Neuronal stem cell (in vitro differentiated cells): ENCODE results near the gene PRSS12.

Source experiments
- DNase-seq: peaks from one replicate; pipeline ENCODE4 v3.0.0-alpha.2; 2013; ENCODE audit warnings: low spot score
- H2AFZ ChIP-seq: one replicate; pipeline ENCODE4 v1.6.1; 2013; ENCODE audit warnings: mild to moderate bottlenecking, low read length, inconsistent platforms
- H2AK5ac ChIP-seq: 2 replicates; pipeline ENCODE4 v1.6.1; 2013; ENCODE audit warnings: low read depth, mild to moderate bottlenecking, inconsistent platforms, low read length, moderate library complexity, mixed read lengths
- H2BK120ac ChIP-seq: 2 replicates; pipeline ENCODE4 v1.6.1; 2013; ENCODE audit warnings: low read depth, mild to moderate bottlenecking, inconsistent platforms, low read length, moderate library complexity, mixed read lengths
- H2BK12ac ChIP-seq: one replicate; pipeline ENCODE4 v1.6.1; 2013; ENCODE audit warnings: low read length, inconsistent platforms
- H2BK15ac ChIP-seq: 2 replicates; pipeline ENCODE4 v1.6.1; 2013; ENCODE audit warnings: mild to moderate bottlenecking, low read length, inconsistent platforms, mixed read lengths
- H2BK5ac ChIP-seq: one replicate; pipeline ENCODE4 v1.6.1; 2013; ENCODE audit warnings: inconsistent platforms, mild to moderate bottlenecking, low read length, moderate library complexity
- H3K14ac ChIP-seq: one replicate; pipeline ENCODE4 v1.6.1; 2013; ENCODE audit warnings: low read length, inconsistent platforms
- H3K18ac ChIP-seq: 2 replicates; pipeline ENCODE4 v1.6.1; 2013; ENCODE audit warnings: low read length, inconsistent platforms
- H3K23ac ChIP-seq: 2 replicates; pipeline ENCODE4 v1.6.1; 2013; ENCODE audit warnings: low read depth, mild to moderate bottlenecking, mixed read lengths, low read length, inconsistent platforms; ENCODE audit not compliant: poor library complexity
- H3K27ac ChIP-seq: replicated peaks from 3 replicates; pipeline ENCODE4 v1.5.1; 2013; ENCODE audit warnings: low read length, inconsistent platforms
- H3K27me3 ChIP-seq, 3 experiments: 2 replicates each; pipeline ENCODE4 v1.6.1; 2013; ENCODE audit warnings: low read length in 3 of 3, mild to moderate bottlenecking in 2 of 3, inconsistent platforms in 1 of 3, low read depth in 1 of 3, mixed read lengths in 1 of 3, moderate library complexity in 1 of 3; ENCODE audit not compliant: control insufficient read depth in 3 of 3, insufficient read depth in 3 of 3
- H3K36me3 ChIP-seq, 2 donors: replicated peaks in 1 of 2; 2 replicates each; pipeline ENCODE4 v1.6.1; 2013; ENCODE audit warnings: low read length in 2 of 2; ENCODE audit not compliant: control insufficient read depth in 2 of 2, insufficient read depth in 2 of 2
- H3K4ac ChIP-seq: 2 replicates; pipeline ENCODE4 v1.6.1; 2013; ENCODE audit warnings: inconsistent platforms, mild to moderate bottlenecking, low read length, moderate library complexity
- H3K4me1 ChIP-seq, 2 donors: 1 replicate in 1 of 2; 2 replicates in 1 of 2; pipeline ENCODE4 v1.6.1; 2013; ENCODE audit warnings: low read length in 2 of 2, low read depth in 1 of 2; ENCODE audit not compliant: control insufficient read depth in 2 of 2, insufficient read depth in 1 of 2
- H3K4me2 ChIP-seq: one replicate; pipeline ENCODE4 v1.6.1; 2013; ENCODE audit warnings: mild to moderate bottlenecking, low read length, inconsistent platforms; ENCODE audit not compliant: insufficient read depth, poor library complexity, severe bottlenecking
- H3K4me3 ChIP-seq, 2 donors: 2 replicates each; pipeline ENCODE4 v1.5.1; 2013; ENCODE audit warnings: low read length in 2 of 2, mild to moderate bottlenecking in 2 of 2, inconsistent platforms in 1 of 2, moderate library complexity in 1 of 2
- H3K79me1 ChIP-seq: one replicate; pipeline ENCODE4 v1.6.1; 2013; ENCODE audit warnings: low read depth, mild to moderate bottlenecking, inconsistent platforms, low read length, moderate library complexity
- H3K9ac ChIP-seq: one replicate; pipeline ENCODE4 v1.6.1; 2013; ENCODE audit warnings: mild to moderate bottlenecking, low read depth, low read length, inconsistent platforms; ENCODE audit not compliant: poor library complexity
- H3K9me3 ChIP-seq, 2 donors: replicated peaks in 1 of 2; 2 replicates each; pipeline versions ENCODE3 to v1.6.1; 2013; ENCODE audit warnings: low read length in 2 of 2, mild to moderate bottlenecking in 2 of 2, inconsistent platforms in 1 of 2, low read depth in 1 of 2, mixed read lengths in 1 of 2, moderate library complexity in 1 of 2; ENCODE audit not compliant: control insufficient read depth in 2 of 2, insufficient read depth in 1 of 2
- H4K8ac ChIP-seq: one replicate; pipeline ENCODE4 v1.6.1; 2013; ENCODE audit warnings: low read depth, mild to moderate bottlenecking, inconsistent platforms, low read length, moderate library complexity
- H4K91ac ChIP-seq: one replicate; pipeline ENCODE4 v1.6.1; 2013; ENCODE audit warnings: low read length, low read depth, mild to moderate bottlenecking, inconsistent platforms; ENCODE audit not compliant: poor library complexity
- WGBS, 2 donors: extraction: QIAGEN DNeasy Blood & Tissue Kit; methylation state at CpG; one replicate each; pipeline ENCODE4 v1.1.7; 2013; ENCODE audit warnings: missing lambda C conversion rate in 2 of 2, mixed read lengths in 1 of 2; ENCODE audit not compliant: insufficient read length in 2 of 2, insufficient replicate concordance in 1 of 2; ENCODE audit errors: extremely low coverage in 2 of 2; 5-methylcytosine and 5-hydroxymethylcytosine counted together

PRSS12 gene

GRCh38 chr4:118329849-118330248, 23.0 kb downstream of the PRSS12 start:
- no CpG with 5 or more reads among the region's 5 CpGs for WGBS, 2 donors
- no peaks in the 10 kb centered on the region for H3K9me3 ChIP-seq

GRCh38 chr4:118327554-118328241, 25.1 kb downstream of the PRSS12 start:
- H3K27ac ChIP-seq: no peak overlapping the region
- no peaks in the 10 kb centered on the region for H3K36me3 ChIP-seq
- H3K23ac ChIP-seq: no peak overlapping the region
- WGBS, 2 donors: no CpG with 5 or more reads among the region's 4 CpGs
- DNase-seq: no peak
- H3K4ac ChIP-seq: no peak overlapping the region
- no peak overlapping the region for H2BK5ac ChIP-seq
- no peak overlapping the region for H4K91ac ChIP-seq
- H3K4me2 ChIP-seq: no peak overlapping the region
- H2AK5ac ChIP-seq: no peak overlapping the region
- no peaks in the 10 kb centered on the region for H3K27me3 ChIP-seq
- no peak overlapping the region for H2BK12ac ChIP-seq
- no peak overlapping the region for H3K9ac ChIP-seq
- H4K8ac ChIP-seq: no peak overlapping the region
- no peak overlapping the region for H3K14ac ChIP-seq
- H2BK15ac ChIP-seq: no peak overlapping the region
- no peaks in the 10 kb centered on the region for H3K9me3 ChIP-seq
- H3K18ac ChIP-seq: no peak overlapping the region
- H2BK120ac ChIP-seq: no peak overlapping the region
- H3K4me1 ChIP-seq: peaks cover 0 to 2% of the 10 kb centered on the region in 2 donors
- no peak overlapping the region for H3K4me3 ChIP-seq
- H2AFZ ChIP-seq: no peak overlapping the region
- no peaks in the 10 kb centered on the region for H3K79me1 ChIP-seq

More at GRCh38 chr4:118329849-118330248, 23.0 kb downstream of the PRSS12 start:
- no peak overlapping the region for H3K4me2 ChIP-seq
- H3K4me3 ChIP-seq: no peak overlapping the region
- H3K27ac ChIP-seq: no peak overlapping the region
- no peak overlapping the region for H3K9ac ChIP-seq
- no peak overlapping the region for H3K23ac ChIP-seq
- no peak overlapping the region for H3K14ac ChIP-seq
- H2BK15ac ChIP-seq: no peak overlapping the region
- H4K91ac ChIP-seq: no peak overlapping the region
- no peaks in the 10 kb centered on the region for H3K27me3 ChIP-seq
- no peak for DNase-seq
- no peak overlapping the region for H3K18ac ChIP-seq
- H2AK5ac ChIP-seq: no peak overlapping the region
- no peak overlapping the region for H2BK120ac ChIP-seq
- H4K8ac ChIP-seq: no peak overlapping the region
- H3K4me1 ChIP-seq: no peaks in the 10 kb centered on the region
- no peaks in the 10 kb centered on the region for H3K79me1 ChIP-seq
- H2BK5ac ChIP-seq: no peak overlapping the region
- no peak overlapping the region for H2BK12ac ChIP-seq
- H3K4ac ChIP-seq: no peak overlapping the region
- no peaks in the 10 kb centered on the region for H3K36me3 ChIP-seq
- H2AFZ ChIP-seq: no peak overlapping the region

GRCh38 chr4:118326585-118326984, 26.2 kb downstream of the PRSS12 start:
- Histone ChIP-seq H2BK12ac (no peak overlapping the region), H3K4me3 (no peak overlapping the region), H3K4ac (no peak overlapping the region), H3K18ac (no peak overlapping the region), H2BK5ac (no peak overlapping the region), H3K4me2 (no peak overlapping the region), H3K14ac (no peak overlapping the region), H2BK120ac (no peak overlapping the region), H3K9me3 (no peaks in the 10 kb centered on the region), H3K36me3 (no peaks in the 10 kb centered on the region), H2AK5ac (no peak overlapping the region), H3K23ac (no peak overlapping the region), H4K91ac (no peak overlapping the region), H3K27ac (no peak overlapping the region), H3K4me1 (peaks cover 0 to 2% of the 10 kb centered on the region in 2 donors), H2BK15ac (no peak overlapping the region), H3K9ac (no peak overlapping the region), H3K79me1 (no peaks in the 10 kb centered on the region), H4K8ac (no peak overlapping the region), H2AFZ (no peak overlapping the region), H3K27me3 (no peaks in the 10 kb centered on the region)
- WGBS, 2 donors: 100% methylated on average over 1 of the region's 2 CpGs
- DNase-seq: no peak

- Histone ChIP-seq H3K4ac (no peak overlapping the region), H3K79me1 (no peaks in the 10 kb centered on the region), H4K8ac (no peak overlapping the region), H3K9ac (no peak overlapping the region), H2BK120ac (no peak overlapping the region), H3K27ac (no peak overlapping the region), H4K91ac (no peak overlapping the region), H3K36me3 (no peaks in the 10 kb centered on the region), H2AK5ac (no peak overlapping the region), H2BK5ac (no peak overlapping the region), H2AFZ (no peak overlapping the region), H2BK15ac (no peak overlapping the region), H3K14ac (no peak overlapping the region), H3K4me2 (no peak overlapping the region), H3K18ac (no peak overlapping the region), H3K9me3 (no peaks in the 10 kb centered on the region), H3K23ac (no peak overlapping the region), H3K27me3 (no peaks in the 10 kb centered on the region), H2BK12ac (no peak overlapping the region), H3K4me3 (no peak overlapping the region), H3K4me1 (peaks cover 0 to 2% of the 10 kb centered on the region in 2 donors)
- DNase-seq: no peak
- no CpG with 5 or more reads among the region's 1 CpG for WGBS, 2 donors
These were observed 27.4 kb downstream of the PRSS12 start for GRCh38 chr4:118325431-118325830.
